ENCODE measurements around the gene SIGLEC9. TPM values are rescaled to one million over a fixed set of nuclear protein-coding genes. Genes with fewer than 3 reads are reported as not detected.

Gene SIGLEC9
- total RNA-seq, 1 donor from 2014 or later: not detected

GRCh38 chr19:51145916-51146493 lies 21.3 kb downstream of the SIGLEC9 start:
- Mint-ChIP-seq H3K27me3 (peaks cover 23% of the 10 kb centered on the region), H3K9me3 (no peaks in the 10 kb centered on the region), H3K36me3 (no peaks in the 10 kb centered on the region), H3K27ac (no peak overlapping the region), H3K4me3 (no peak overlapping the region), H3K4me1 (ENCODE audit: unreplicated experiment) (no peaks in the 10 kb centered on the region)
- TF ChIP-seq CTCF (conservative IDR thresholded peaks at IDR 0.05): no peak
- DNase-seq (ENCODE audit: extremely low spot score, unreplicated experiment): no peak

- peaks cover 18% of the 10 kb centered on the region for H3K27me3 Mint-ChIP-seq
Measured at GRCh38 chr19:51146751-51147150, 22.0 kb downstream of the SIGLEC9 start.

GRCh38 chr19:51147663-51148062 lies 23.0 kb downstream of the SIGLEC9 start:
- H3K27ac Mint-ChIP-seq: no peak overlapping the region

More at GRCh38 chr19:51146751-51147150, 22.0 kb downstream of the SIGLEC9 start:
- no peak overlapping the region for H3K27ac Mint-ChIP-seq
- no peak for DNase-seq (ENCODE audit: extremely low spot score, unreplicated experiment)
- H3K36me3 Mint-ChIP-seq: no peaks in the 10 kb centered on the region
- no peaks in the 10 kb centered on the region for H3K4me1 Mint-ChIP-seq (ENCODE audit: unreplicated experiment)
- H3K9me3 Mint-ChIP-seq: no peaks in the 10 kb centered on the region
- no peak overlapping the region for H3K4me3 Mint-ChIP-seq
- TF ChIP-seq CTCF (conservative IDR thresholded peaks at IDR 0.05): no peak

GRCh38 chr19:51148580-51148979 lies 23.9 kb downstream of the SIGLEC9 start:
- no peaks in the 10 kb centered on the region for H3K9me3 Mint-ChIP-seq
- no peaks in the 10 kb centered on the region for H3K36me3 Mint-ChIP-seq
- H3K4me3 Mint-ChIP-seq: no peak overlapping the region
- no peak for TF ChIP-seq CTCF (conservative IDR thresholded peaks at IDR 0.05)
- no peaks in the 10 kb centered on the region for H3K4me1 Mint-ChIP-seq (ENCODE audit: unreplicated experiment)
- H3K27me3 Mint-ChIP-seq: peaks cover 23% of the 10 kb centered on the region
- no peak overlapping the region for H3K27ac Mint-ChIP-seq
- DNase-seq (ENCODE audit: extremely low spot score, unreplicated experiment): no peak

More at GRCh38 chr19:51147663-51148062, 23.0 kb downstream of the SIGLEC9 start:
- Mint-ChIP-seq H3K27me3 (peaks cover 23% of the 10 kb centered on the region), H3K4me3 (no peak overlapping the region), H3K36me3 (no peaks in the 10 kb centered on the region), H3K4me1 (ENCODE audit: unreplicated experiment) (no peaks in the 10 kb centered on the region), H3K9me3 (no peaks in the 10 kb centered on the region)
- TF ChIP-seq CTCF (conservative IDR thresholded peaks at IDR 0.05): no peak
- DNase-seq (ENCODE audit: extremely low spot score, unreplicated experiment): no peak

GRCh38 chr19:51150627-51151026 lies 25.9 kb downstream of the SIGLEC9 start:
- Mint-ChIP-seq H3K4me1 (ENCODE audit: unreplicated experiment) (no peaks in the 10 kb centered on the region), H3K4me3 (no peak overlapping the region), H3K27ac (no peak overlapping the region), H3K36me3 (no peaks in the 10 kb centered on the region), H3K9me3 (no peaks in the 10 kb centered on the region), H3K27me3 (peaks cover 17% of the 10 kb centered on the region)
- no peak for DNase-seq (ENCODE audit: extremely low spot score, unreplicated experiment)
- TF ChIP-seq CTCF (conservative IDR thresholded peaks at IDR 0.05): no peak

Measured in type B pancreatic cell (in vitro differentiated cells).